PC-9 (cell line): ENCODE measurements around the gene AMBRA1. TPM values are rescaled to one million over a fixed set of nuclear protein-coding genes. Genes with fewer than 3 reads are reported as not detected.
A peak's percentile ranks its signal among the peaks of the same experiment; 100 is the strongest.

ENCODE experiments used
- BruUV-seq: library from RNA; stranded (reverse); fragments of 400-500 nt; replicated peaks from 2 replicates; lab custom pipeline; 2021; lab: Mats Ljungman, UMichigan
- CTCF ChIA-PET: fragments of 300-600 bp; sonication (Branson Sonifier 250); formaldehyde crosslinking; loops from one replicate; lab custom pipeline; 2022; ENCODE audit warnings: antibody characterized with exemption; lab: Charles Lee
- POLR2A ChIA-PET: fragments of 300-600 bp; sonication (Branson Sonifier 250); formaldehyde crosslinking; loops from one replicate; lab custom pipeline; 2022; ENCODE audit warnings: antibody characterized with exemption; ENCODE audit not compliant: unreplicated experiment; lab: Charles Lee
- DNase-seq, 2 experiments: peaks; one replicate each; pipeline versions ENCODE4 v3.0.0 to v3.0.0-alpha.2; 2015 to 2022; ENCODE audit warnings: mixed read lengths in 1 of 2
- H2AFZ ChIP-seq: fragments of 200-600 bp; sonication (generic); 2 replicates; pipeline ENCODE4 v1.8.1; 2017; ENCODE audit warnings: antibody characterized with exemption
- H3F3A ChIP-seq: fragments of 200-600 bp; sonication (generic); 2 replicates; pipeline ENCODE4 v1.8.1; 2017; ENCODE audit warnings: antibody characterized with exemption, mild to moderate bottlenecking, low read depth; ENCODE audit not compliant: insufficient read depth
- H3K27ac ChIP-seq: fragments of 200-600 bp; sonication (generic); 2 replicates; pipeline ENCODE4 v1.6.1; 2016; ENCODE audit warnings: mixed run types
- H3K27me3 ChIP-seq: fragments of 200-600 bp; sonication (generic); 2 replicates; pipeline ENCODE4 v1.6.1; 2016; ENCODE audit warnings: low read depth, mixed run types; ENCODE audit not compliant: insufficient read depth
- H3K36me3 ChIP-seq: fragments of 200-600 bp; sonication (generic); 2 replicates; pipeline ENCODE4 v1.6.1; 2016; ENCODE audit warnings: low read depth, mixed run types
- H3K4me1 ChIP-seq: fragments of 200-600 bp; sonication (generic); replicated peaks from 2 replicates; pipeline ENCODE4 v1.6.1; 2016; ENCODE audit warnings: mixed run types; ENCODE audit not compliant: insufficient read depth
- H3K4me2 ChIP-seq: fragments of 200-600 bp; sonication (generic); 2 replicates; pipeline ENCODE4 v1.6.1; 2017; ENCODE audit warnings: mixed run types
- H3K4me3 ChIP-seq: fragments of 200-600 bp; sonication (generic); 2 replicates; pipeline ENCODE4 v1.6.1; 2016; ENCODE audit warnings: mixed run types
- H3K79me2 ChIP-seq: fragments of 200-600 bp; sonication (generic); 2 replicates; pipeline ENCODE4 v1.6.1; 2017; ENCODE audit warnings: low read depth, mixed run types
- H3K9me2 ChIP-seq: fragments of 200-600 bp; sonication (generic); 2 replicates; pipeline ENCODE4 v1.8.1; 2017; ENCODE audit warnings: mild to moderate bottlenecking; ENCODE audit not compliant: insufficient read depth
- H3K9me3 ChIP-seq: fragments of 200-600 bp; sonication (generic); 2 replicates; pipeline ENCODE4 v1.8.1; 2016; ENCODE audit warnings: low read depth; ENCODE audit not compliant: insufficient read depth
- H4K20me1 ChIP-seq: fragments of 200-600 bp; sonication (generic); 2 replicates; pipeline ENCODE4 v1.8.1; 2017; ENCODE audit not compliant: insufficient read depth
- CTCF ChIP-seq: fragments of 200-600 bp; sonication (generic); conservative IDR thresholded peaks from 2 replicates; pipeline ENCODE4 v1.6.1; 2017; ENCODE audit warnings: mixed run types, antibody characterized with exemption, mild to moderate bottlenecking, moderate library complexity
- EZH2 ChIP-seq: fragments of 200-600 bp; sonication (generic); IDR thresholded peaks from 2 replicates; pipeline ENCODE4 v1.8.0; 2017; ENCODE audit warnings: antibody characterized with exemption, low read depth
- intact Hi-C: fragments of 100-400 bp; cut with micrococcal nuclease; formaldehyde crosslinking; loops from one replicate; pipeline ENCODE4 v1.10.0; 2022; ENCODE audit not compliant: unreplicated experiment
- total RNA-seq: library from RNA; stranded (reverse); gene quantifications from 2 replicates; pipeline ENCODE4 v1.2.3, GENCODE V29; 2021

The AMBRA1 gene
- total RNA-seq, 1 experiment from 2014 or later, result 41.4 TPM

DNA sequence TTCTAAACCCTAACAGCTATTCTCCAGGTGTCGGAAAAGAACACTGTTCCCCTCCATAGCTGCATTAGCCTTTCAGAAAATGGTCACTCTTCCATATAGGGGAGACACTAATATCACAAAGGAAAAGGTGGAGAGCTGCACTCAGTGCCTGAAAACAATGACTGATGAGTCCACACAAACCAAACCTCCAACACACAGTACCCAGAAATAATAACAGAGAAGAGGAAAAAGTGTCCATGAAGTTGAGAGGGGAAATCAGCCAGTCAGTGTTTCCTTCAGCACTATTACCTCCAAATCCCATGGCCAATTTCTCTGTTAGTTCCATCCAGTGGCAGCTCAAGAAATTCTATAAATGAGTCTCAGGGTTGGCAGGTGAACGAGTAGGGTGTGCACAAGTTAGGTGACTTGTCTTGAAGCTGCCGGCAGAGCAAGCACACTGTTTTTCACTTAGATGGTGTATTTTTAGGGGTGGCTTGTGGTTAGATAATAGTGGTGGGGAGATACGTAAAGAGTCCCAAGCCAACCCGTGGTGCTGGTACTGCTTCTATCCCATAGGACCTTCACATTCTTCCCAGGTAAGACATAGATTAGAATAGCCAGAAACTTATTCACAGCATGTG, 117.8 kb downstream of the AMBRA1 start:
- no TSS peak for BruUV-seq
- Histone ChIP-seq H3F3A (peaks cover 27% of the 10 kb centered on the region), H3K4me2 (no peak overlapping the region), H3K9me2 (no peaks in the 10 kb centered on the region), H3K9me3 (no peaks in the 10 kb centered on the region), H3K4me3 (no peak overlapping the region), H3K79me2 (peaks cover 7% of the 10 kb centered on the region), H3K27ac (no peak overlapping the region), H3K36me3 (no peaks in the 10 kb centered on the region; the same call in 1 of the 2 replicates), H3K27me3 (no peaks in the 10 kb centered on the region), H4K20me1 (peaks cover 47% of the 10 kb centered on the region), H3K4me1 (peaks cover 21% of the 10 kb centered on the region), H2AFZ (no peak overlapping the region)
- TF ChIP-seq EZH2, result no peak
- no peak for TF ChIP-seq CTCF
- DNase-seq, result no peak
- intact Hi-C loops, result no loop called here
- POLR2A ChIA-PET, result no interaction called here
- CTCF ChIA-PET, result no interaction called here

- no peaks in the 10 kb centered on the region for H3K9me2 ChIP-seq
- no peak overlapping the region for H3K27ac ChIP-seq
- DNase-seq, result no peak
- H2AFZ ChIP-seq, result no peak overlapping the region
- BruUV-seq, result no TSS peak
- no peaks in the 10 kb centered on the region for H3K27me3 ChIP-seq
- no peaks in the 10 kb centered on the region; the same call in 1 of the 2 replicates for H3K36me3 ChIP-seq
- TF ChIP-seq CTCF (no peak), EZH2 (no peak)
- no peak overlapping the region for H3K4me3 ChIP-seq
- H3K9me3 ChIP-seq, result no peaks in the 10 kb centered on the region
- no peak overlapping the region for H3K4me2 ChIP-seq
- H3F3A ChIP-seq, result peaks cover 27% of the 10 kb centered on the region
- intact Hi-C loops, result no loop called here
- ChIA-PET POLR2A (no interaction called here), CTCF (no interaction called here)
- H3K4me1 ChIP-seq, result peaks cover 26% of the 10 kb centered on the region
- H4K20me1 ChIP-seq, result peaks cover 54% of the 10 kb centered on the region
- peaks cover 7% of the 10 kb centered on the region for H3K79me2 ChIP-seq
These were observed 118.5 kb downstream of the AMBRA1 start for GRCh38 chr11:46475051-46475925.

- TF ChIP-seq EZH2 (no peak), CTCF (no peak)
- POLR2A ChIA-PET, result interaction anchor here (0.6 kb wide), 1 partner anchor 1208 kb away, joined by 3 read pairs; no protein-coding TSS in a partner anchor
- peak; percentile 20 to 73 for DNase-seq
These were observed 121.2 kb downstream of the AMBRA1 start for GRCh38 chr11:46472662-46472994.

More at GRCh38 chr11:46472662-46472994, 121.2 kb downstream of the AMBRA1 start:
- Histone ChIP-seq H4K20me1 (peaks cover 47% of the 10 kb centered on the region), H3K9me3 (no peaks in the 10 kb centered on the region), H3K4me3 (no peak overlapping the region), H3K27ac (peak overlapping the region; percentile 28), H3K36me3 (no peaks in the 10 kb centered on the region), H2AFZ (no peak overlapping the region), H3F3A (peaks cover 27% of the 10 kb centered on the region), H3K9me2 (no peaks in the 10 kb centered on the region), H3K4me1 (peaks cover 26% of the 10 kb centered on the region), H3K27me3 (no peaks in the 10 kb centered on the region), H3K79me2 (peaks cover 7% of the 10 kb centered on the region), H3K4me2 (peak overlapping the region; percentile 33)
- intact Hi-C loops, result no loop called here
- CTCF ChIA-PET, result no interaction called here
- no TSS peak for BruUV-seq
